B cell (primary cell): ENCODE measurements around the gene RAB3D. TPM values are rescaled to one million over a fixed set of nuclear protein-coding genes. Genes with fewer than 3 reads are reported as not detected.

Source experiments
- ATAC-seq: fragments of 200-7000 bp; cut with Tn5 transposase; one replicate; pipeline ENCODE4 v1.10.0; 2021; ENCODE audit warnings: low read depth, mild to moderate bottlenecking, moderate number of reproducible peaks, moderate library complexity
- CTCF ChIA-PET: fragments of 350-600 bp; sonication (Branson Sonifier 250); formaldehyde crosslinking; loops from one replicate; lab custom pipeline; 2021; ENCODE audit warnings: antibody characterized with exemption, inconsistent platforms; lab: Charles Lee
- POLR2A ChIA-PET: fragments of 350-600 bp; sonication (Branson Sonifier 250); formaldehyde crosslinking; loops from one replicate; lab custom pipeline; 2021; ENCODE audit warnings: antibody characterized with exemption; lab: Charles Lee
- DNase-seq: peaks from one replicate; pipeline ENCODE4 v3.0.0; 2013
- H2AFZ ChIP-seq: 2 replicates; pipeline ENCODE4 v1.6.1; 2012; ENCODE audit warnings: mild to moderate bottlenecking, low read depth, low read length; ENCODE audit not compliant: insufficient read depth, poor library complexity, severe bottlenecking
- H3K27ac ChIP-seq, 2 donors: 1 replicate in 1 of 2; 2 replicates in 1 of 2; pipeline ENCODE4 v1.5.1; 2012 to 2013; ENCODE audit warnings: low read length in 2 of 2, mild to moderate bottlenecking in 2 of 2, moderate library complexity in 1 of 2
- H3K27me3 ChIP-seq, 4 experiments: fragments of 200-600 bp in 1 of 4; sonication (generic) in 1 of 4; replicated peaks in 1 of 4; 1 replicate in 2 of 4; 2 replicates in 2 of 4; pipeline versions ENCODE4 v1.6.1 to v1.7.0; 2013 to 2016; ENCODE audit warnings: low read length in 3 of 4, mild to moderate bottlenecking in 2 of 4, mixed read lengths in 1 of 4, moderate library complexity in 1 of 4; ENCODE audit not compliant: insufficient read depth in 4 of 4, control insufficient read depth in 3 of 4; ENCODE audit errors: control extremely low read depth in 1 of 4
- H3K36me3 ChIP-seq, 2 experiments: replicated peaks in 1 of 2; 1 replicate in 1 of 2; 2 replicates in 1 of 2; pipeline versions ENCODE4 v1.6.1 to v1.7.1; 2013; ENCODE audit warnings: low read length in 1 of 2; ENCODE audit not compliant: insufficient read depth in 2 of 2, control insufficient read depth in 1 of 2; ENCODE audit errors: control extremely low read depth in 1 of 2, extremely low read depth in 1 of 2
- H3K4me1 ChIP-seq, 2 donors: fragments of 200-600 bp in 1 of 2; sonication (generic) in 1 of 2; 1 replicate in 1 of 2; 2 replicates in 1 of 2; pipeline versions ENCODE4 v1.5.1 to v1.6.1; 2013 to 2017; ENCODE audit warnings: low read length in 2 of 2; ENCODE audit not compliant: control insufficient read depth in 2 of 2, insufficient read depth in 2 of 2
- H3K4me2 ChIP-seq: replicated peaks from 2 replicates; pipeline ENCODE3; 2012; ENCODE audit warnings: mild to moderate bottlenecking, low read depth, low read length; ENCODE audit not compliant: poor library complexity, severe bottlenecking
- H3K4me3 ChIP-seq, 5 experiments: fragments of 200-600 bp in 1 of 5; sonication (generic) in 1 of 5; 1 replicate in 3 of 5; 2 replicates in 2 of 5; pipeline versions ENCODE4 v1.5.1 to v1.7.0; 2011 to 2016; ENCODE audit warnings: low read length in 4 of 5, mild to moderate bottlenecking in 4 of 5, low read depth in 2 of 5, control low read depth in 1 of 5, moderate library complexity in 1 of 5; ENCODE audit not compliant: insufficient read depth in 1 of 5; ENCODE audit errors: control extremely low read depth in 1 of 5, extremely low read depth in 1 of 5
- H3K79me2 ChIP-seq: fragments of 200-600 bp; sonication (generic); one replicate; pipeline ENCODE4 v1.6.0; 2016; ENCODE audit warnings: low read length; ENCODE audit not compliant: control insufficient read depth, insufficient read depth
- H3K9ac ChIP-seq: fragments of 200-600 bp; sonication (generic); 2 replicates; pipeline ENCODE4 v1.6.1; 2017; ENCODE audit warnings: mild to moderate bottlenecking, low read length, moderate library complexity
- H3K9me3 ChIP-seq, 3 donors: one replicate each; pipeline versions ENCODE4 v1.6.1 to v1.7.1; 2013; ENCODE audit warnings: low read length in 2 of 3; ENCODE audit not compliant: control insufficient read depth in 2 of 3, insufficient read depth in 1 of 3; ENCODE audit errors: control extremely low read depth in 1 of 3
- H4K20me1 ChIP-seq: 2 replicates; pipeline ENCODE4 v1.6.0; 2012; ENCODE audit warnings: mild to moderate bottlenecking, low read length; ENCODE audit not compliant: insufficient read depth, control insufficient read depth, poor library complexity, severe bottlenecking
- H3K27ac Mint-ChIP-seq: one replicate; pipeline ENCODE4 v1.8.0; 2021; ENCODE audit warnings: mixed read lengths
- H3K27me3 Mint-ChIP-seq: one replicate; pipeline ENCODE4 v1.8.0; 2021; ENCODE audit warnings: mixed read lengths
- H3K4me1 Mint-ChIP-seq: one replicate; pipeline ENCODE4 v1.8.0; 2021; ENCODE audit warnings: mixed read lengths
- H3K4me3 Mint-ChIP-seq: one replicate; pipeline ENCODE4 v1.8.0; 2021; ENCODE audit warnings: mixed read lengths
- H3K9me3 Mint-ChIP-seq: one replicate; pipeline ENCODE4 v1.8.0; 2022; ENCODE audit warnings: mixed read lengths; ENCODE audit not compliant: insufficient read depth
- CTCF ChIP-seq: fragments of 200-600 bp; IDR thresholded peaks from one replicate; pipeline ENCODE4 v1.8.0; 2022; ENCODE audit warnings: antibody characterized with exemption, mild to moderate bottlenecking
- EZH2 ChIP-seq: IDR thresholded peaks from 2 replicates; pipeline ENCODE4 v1.6.1; 2012; ENCODE audit warnings: borderline replicate concordance, low read depth, mild to moderate bottlenecking, moderate library complexity, low read length; ENCODE audit not compliant: insufficient read depth, poor library complexity, severe bottlenecking
- WGBS: methylation state at CpG from one replicate; pipeline ENCODE4 v1.1.5; 2013; ENCODE audit warnings: missing lambda C conversion rate; ENCODE audit not compliant: insufficient coverage; 5-methylcytosine and 5-hydroxymethylcytosine counted together
- intact Hi-C: fragments of 100-400 bp; cut with micrococcal nuclease; formaldehyde crosslinking; loops from one replicate; pipeline ENCODE4 v1.10.0; 2022
- polyA plus RNA-seq: library from polyadenylated mRNA; depleted of rRNA; stranded (reverse); fragments of >200 nt; gene quantifications from 2 replicates; pipeline ENCODE4 v1.2.3, GENCODE V29; 2012
- total RNA-seq, 2 donors: library from RNA; stranded (reverse); fragments of 120-200 nt in 1 of 2; gene quantifications; 1 replicate in 1 of 2; 2 replicates in 1 of 2; pipeline versions ENCODE4 v1.2.3 to v1.2.4, GENCODE V29; 2013 to 2022

The RAB3D gene
- total and polyA plus RNA-seq, 2 donors (not counting 1 experiment from before 2014, with no cell fraction given), result 5.3 to 8.9 TPM

GRCh38 chr19:11300811-11301120, 38.7 kb downstream of the RAB3D start:
- Histone ChIP-seq H3K4me3 (no peak overlapping the region), H3K4me2 (no peak overlapping the region), H3K27me3 (no peaks in the 10 kb centered on the region), H3K9ac (no peak overlapping the region), H3K27ac (no peak overlapping the region), H4K20me1 (no peaks in the 10 kb centered on the region), H3K4me1 (no peaks in the 10 kb centered on the region), H3K9me3 (peaks cover 0 to 3% (median 0%) of the 10 kb centered on the region in 3 donors), H2AFZ (no peak overlapping the region), H3K79me2 (no peaks in the 10 kb centered on the region), H3K36me3 (no peaks in the 10 kb centered on the region)
- no peak overlapping the region for H3K4me3 Mint-ChIP-seq
- H3K4me1 Mint-ChIP-seq, result no peaks in the 10 kb centered on the region
- WGBS, result 90% methylated on average over 9 of the region's 11 CpGs
- no peak for DNase-seq
- TF ChIP-seq CTCF (no peak), EZH2 (no peak)
- peaks cover 17% of the 10 kb centered on the region for H3K27me3 Mint-ChIP-seq
- no peak for ATAC-seq
- ChIA-PET POLR2A (no interaction called here), CTCF (interaction anchor here (0.6 to 1.9 kb wide), 2 partner anchors 182 to 359 kb away, joined by 3 to 5 read pairs; no protein-coding TSS in a partner anchor)
- H3K9me3 Mint-ChIP-seq, result no peaks in the 10 kb centered on the region
- H3K27ac Mint-ChIP-seq, result no peak overlapping the region
- intact Hi-C loops, result no loop called here

- TF ChIP-seq EZH2 (no peak), CTCF (no peak)
- H3K36me3 ChIP-seq, result no peaks in the 10 kb centered on the region
- no peaks in the 10 kb centered on the region for H3K4me1 ChIP-seq
- no peaks in the 10 kb centered on the region for H3K27me3 ChIP-seq
- ATAC-seq, result no peak
- Mint-ChIP-seq H3K27ac (no peak overlapping the region), H3K4me1 (no peaks in the 10 kb centered on the region), H3K9me3 (no peaks in the 10 kb centered on the region), H3K27me3 (peaks cover 20% of the 10 kb centered on the region), H3K4me3 (no peak overlapping the region)
- H4K20me1 ChIP-seq, result no peaks in the 10 kb centered on the region
- H3K4me2 ChIP-seq, result no peak overlapping the region
- H3K9ac ChIP-seq, result no peak overlapping the region
- no peak overlapping the region for H2AFZ ChIP-seq
- no peak overlapping the region for H3K27ac ChIP-seq
- intact Hi-C loops, result no loop called here
- peaks cover 0 to 3% (median 0%) of the 10 kb centered on the region in 3 donors for H3K9me3 ChIP-seq
- no peak overlapping the region for H3K4me3 ChIP-seq
- ChIA-PET CTCF (interaction anchor here (0.6 to 1.9 kb wide), 2 partner anchors 182 to 358 kb away, joined by 3 to 5 read pairs; no protein-coding TSS in a partner anchor), POLR2A (no interaction called here)
- WGBS, result 95% methylated on average over 3 of the region's 8 CpGs
- no peaks in the 10 kb centered on the region for H3K79me2 ChIP-seq
- no peak for DNase-seq
Measured at GRCh38 chr19:11299946-11300810, 39.3 kb downstream of the RAB3D start.
